Vagina (tissue), 2 donors: ENCODE measurements around the gene IGSF23.
A peak's percentile ranks its signal among the peaks of the same experiment; 100 is the strongest.

Experiments
- CTCF ChIP-seq, 3 experiments: fragments of 450-650 bp in 2 of 3; fragments of 200-600 bp in 1 of 3; sonication (generic) in 1 of 3; IDR thresholded peaks; one replicate each; pipeline ENCODE4 v1.5.1; 2017 to 2019; ENCODE audit warnings: antibody characterized with exemption in 3 of 3, mild to moderate bottlenecking in 2 of 3, moderate library complexity in 2 of 3
- POLR2A ChIP-seq, 2 donors: fragments of 450-650 bp; IDR thresholded peaks; one replicate each; pipeline ENCODE4 v1.6.1; 2017; ENCODE audit warnings: antibody characterized with exemption in 2 of 2, mild to moderate bottlenecking in 2 of 2, moderate library complexity in 2 of 2

GRCh38 chr19:44657211-44657921, 44.0 kb downstream of the IGSF23 start:
- TF ChIP-seq CTCF (IDR thresholded peaks at IDR 0.05) (peak; percentile 68 to 89 (median 85)), POLR2A (IDR thresholded peaks at IDR 0.05) (no peak)
